Measurements from ENCODE around the gene JPH3. TPM values are rescaled to one million over a fixed set of nuclear protein-coding genes. Genes with fewer than 3 reads are reported as not detected.
A peak's percentile ranks its signal among the peaks of the same experiment; 100 is the strongest.

Gene JPH3
- polyA plus RNA-seq, 2 donors = 0.04 to 0.19 TPM

DNA sequence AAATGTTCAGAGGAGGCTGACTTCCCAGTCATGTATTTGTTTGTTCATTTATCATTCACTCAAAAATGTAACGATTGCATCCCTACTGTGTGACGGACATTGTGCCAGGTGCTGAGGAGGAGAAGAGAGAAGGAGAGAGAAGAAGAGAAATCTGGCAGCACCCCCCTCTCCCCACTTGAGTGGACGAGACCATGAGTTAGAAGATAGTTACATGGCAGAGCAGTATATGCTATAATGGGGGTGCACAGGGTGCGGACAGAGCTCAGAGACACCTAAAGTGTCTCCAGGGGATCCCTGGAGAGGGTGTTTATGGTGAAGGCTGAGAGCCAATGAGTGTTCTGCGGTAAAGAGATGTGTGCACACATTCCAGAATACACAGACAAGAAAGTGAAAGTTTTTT lies 6.6 kb upstream of the JPH3 start:
- Histone ChIP-seq H3K4me1 (ENCODE audit: control insufficient read depth in 2 of 2, insufficient read depth in 2 of 2, low read length in 1 of 2) (no peaks in the 10 kb centered on the region), H3K27me3 (ENCODE audit: control insufficient read depth in 1 of 2, insufficient read depth in 2 of 2, low read length in 2 of 2) (peaks cover 0 to 8% of the 10 kb centered on the region in 2 donors)
- 72 to 74% methylated on average over 5 of the region's 5 CpGs for WGBS, 2 donors

DNA sequence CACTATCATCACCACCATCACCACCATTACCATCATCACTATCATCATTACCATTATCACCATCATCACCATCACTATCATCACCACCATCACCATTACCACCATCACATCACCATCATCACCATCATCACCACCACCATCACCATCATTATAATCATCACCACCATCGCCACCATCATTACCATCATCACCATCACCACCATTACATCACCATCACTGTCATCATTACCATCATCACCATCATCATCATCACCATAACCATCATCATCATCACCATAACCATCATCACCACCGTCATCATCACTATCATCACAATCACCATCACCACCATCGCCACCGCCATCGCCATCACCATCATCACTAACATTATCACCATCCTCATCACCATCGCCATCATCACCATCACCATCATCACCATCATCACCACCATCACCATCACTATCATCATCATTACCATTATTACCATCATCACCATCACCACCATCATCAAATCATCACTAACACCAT lies 4.9 kb upstream of the JPH3 start:
- peaks cover 4 to 10% of the 10 kb centered on the region in 2 donors for H3K27me3 ChIP-seq (ENCODE audit: control insufficient read depth in 1 of 2, insufficient read depth in 2 of 2, low read length in 2 of 2)
- peaks cover 0 to 10% of the 10 kb centered on the region in 2 donors for H3K9me3 ChIP-seq (ENCODE audit: control insufficient read depth in 2 of 2, insufficient read depth in 1 of 2, low read depth in 1 of 2, low read length in 1 of 2)
- no peaks in the 10 kb centered on the region for H3K36me3 ChIP-seq (ENCODE audit: control insufficient read depth in 2 of 2, insufficient read depth in 2 of 2, low read length in 1 of 2)
- no peak overlapping the region for H3K4me3 ChIP-seq (ENCODE audit: low read depth in 1 of 2, low read length in 2 of 2)
- no peaks in the 10 kb centered on the region for H3K4me1 ChIP-seq (ENCODE audit: control insufficient read depth in 2 of 2, insufficient read depth in 2 of 2, low read length in 1 of 2)
- no peak overlapping the region for H3K27ac ChIP-seq (ENCODE audit: low read depth in 2 of 2, low read length in 1 of 2)
- 95 to 96% methylated on average over 6 of the region's 6 CpGs for WGBS, 2 donors

More for the DNA sequence above, 6.6 kb upstream of the JPH3 start:
- no peak overlapping the region for H3K4me3 ChIP-seq (ENCODE audit: low read depth in 1 of 2, low read length in 2 of 2)
- no peaks in the 10 kb centered on the region for H3K36me3 ChIP-seq (ENCODE audit: control insufficient read depth in 2 of 2, insufficient read depth in 2 of 2, low read length in 1 of 2)
- H3K27ac ChIP-seq (ENCODE audit: low read depth in 2 of 2, low read length in 1 of 2) = no peak overlapping the region
- H3K9me3 ChIP-seq (ENCODE audit: control insufficient read depth in 2 of 2, insufficient read depth in 1 of 2, low read depth in 1 of 2, low read length in 1 of 2) = peaks cover 0 to 10% of the 10 kb centered on the region in 2 donors

DNA sequence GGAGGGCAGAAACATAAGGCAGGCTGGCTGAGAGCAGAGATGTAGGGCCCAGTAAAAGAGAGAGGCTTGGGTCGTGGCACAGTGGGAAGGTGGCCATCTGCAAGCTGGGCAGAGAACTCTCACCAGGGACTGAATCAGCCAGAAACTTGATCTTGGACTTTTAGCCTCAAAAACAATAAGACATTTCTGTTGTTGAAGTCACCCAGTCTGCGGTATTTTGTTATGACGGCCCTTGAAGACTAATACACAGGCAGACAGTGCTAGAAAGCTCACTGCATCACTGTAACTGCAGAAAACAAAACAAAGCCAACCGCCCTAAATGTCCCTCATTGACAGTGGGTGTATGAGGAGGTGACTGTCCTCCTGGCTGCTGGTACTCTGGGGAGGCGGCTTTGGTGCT lies 3.9 kb upstream of the JPH3 start:
- Histone ChIP-seq H3K27ac (ENCODE audit: low read depth in 2 of 2, low read length in 1 of 2) (no peak overlapping the region), H3K27me3 (ENCODE audit: control insufficient read depth in 1 of 2, insufficient read depth in 2 of 2, low read length in 2 of 2) (peaks cover 4 to 19% of the 10 kb centered on the region in 2 donors)
- WGBS, 2 donors = 75 to 78% methylated on average over 5 of the region's 5 CpGs

DNA sequence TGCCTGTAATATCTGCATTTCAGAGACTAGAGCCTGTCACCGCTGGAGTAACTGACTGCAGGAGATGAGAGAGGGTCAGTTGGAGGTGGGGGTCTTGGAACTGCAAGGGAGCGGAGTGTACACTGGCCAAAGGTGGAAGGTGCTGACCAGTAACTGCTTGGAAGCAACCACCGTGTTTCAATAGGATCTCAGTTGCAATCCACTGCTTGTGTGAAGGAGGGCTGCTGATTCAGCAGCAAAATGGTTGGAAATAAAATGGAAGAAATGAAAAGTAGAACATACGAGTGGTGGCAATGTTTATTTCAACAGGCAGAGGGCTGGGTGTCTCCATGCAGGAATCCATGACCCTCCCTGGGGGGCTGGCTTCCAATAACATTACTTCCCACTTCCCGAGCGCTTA lies 2.1 kb upstream of the JPH3 start:
- peaks cover 0 to 5% of the 10 kb centered on the region in 2 donors for H3K4me1 ChIP-seq (ENCODE audit: control insufficient read depth in 2 of 2, insufficient read depth in 2 of 2, low read length in 1 of 2)
- H3K36me3 ChIP-seq (ENCODE audit: control insufficient read depth in 2 of 2, insufficient read depth in 2 of 2, low read length in 1 of 2) = no peaks in the 10 kb centered on the region
- WGBS, 2 donors = 64 to 65% methylated on average over 6 of the region's 6 CpGs
- peaks cover 0 to 7% of the 10 kb centered on the region in 2 donors for H3K9me3 ChIP-seq (ENCODE audit: control insufficient read depth in 2 of 2, insufficient read depth in 1 of 2, low read depth in 1 of 2, low read length in 1 of 2)
- H3K27me3 ChIP-seq (ENCODE audit: control insufficient read depth in 1 of 2, insufficient read depth in 2 of 2, low read length in 2 of 2) = peaks cover 4 to 32% of the 10 kb centered on the region in 2 donors
- H3K27ac ChIP-seq (ENCODE audit: low read depth in 2 of 2, low read length in 1 of 2) = no peak overlapping the region
- no peak overlapping the region for H3K4me3 ChIP-seq (ENCODE audit: low read depth in 1 of 2, low read length in 2 of 2)

More for the DNA sequence above, 3.9 kb upstream of the JPH3 start:
- Histone ChIP-seq H3K36me3 (ENCODE audit: control insufficient read depth in 2 of 2, insufficient read depth in 2 of 2, low read length in 1 of 2) (no peaks in the 10 kb centered on the region), H3K4me3 (ENCODE audit: low read depth in 1 of 2, low read length in 2 of 2) (no peak overlapping the region), H3K9me3 (ENCODE audit: control insufficient read depth in 2 of 2, insufficient read depth in 1 of 2, low read depth in 1 of 2, low read length in 1 of 2) (peaks cover 0 to 10% of the 10 kb centered on the region in 2 donors), H3K4me1 (ENCODE audit: control insufficient read depth in 2 of 2, insufficient read depth in 2 of 2, low read length in 1 of 2) (peaks cover 0 to 5% of the 10 kb centered on the region in 2 donors)

DNA sequence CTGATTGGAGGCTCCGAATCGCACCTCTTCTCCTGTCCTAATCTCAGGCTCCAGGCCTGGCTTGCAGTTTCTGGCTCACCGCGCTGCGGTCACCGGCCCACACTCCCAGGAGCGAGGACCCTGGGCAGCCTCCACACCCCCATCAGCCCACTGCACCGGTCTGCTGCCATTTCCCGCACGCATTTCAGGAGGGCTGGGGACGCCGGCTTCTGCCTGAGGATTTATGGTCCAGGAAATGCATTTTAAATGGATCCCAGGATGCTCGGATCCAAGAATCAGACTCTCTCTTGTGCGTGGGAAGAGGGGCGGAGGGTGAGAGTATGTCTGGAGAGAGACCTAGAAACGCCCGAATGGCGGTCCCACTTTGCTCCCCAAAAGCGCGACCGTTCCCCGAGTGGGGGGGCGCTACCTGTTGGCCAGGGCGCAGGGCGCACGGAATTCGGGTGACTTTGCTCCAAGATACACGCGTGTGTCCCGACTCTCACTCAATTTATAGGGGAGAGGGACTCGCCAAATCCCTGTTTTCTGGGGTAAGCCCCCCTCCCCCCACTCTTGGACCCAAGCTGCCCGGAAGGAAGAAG lies 817 bp upstream of the JPH3 start:
- H3K27ac ChIP-seq (ENCODE audit: low read depth in 2 of 2, low read length in 1 of 2) = no peak overlapping the region
- 4 to 6% methylated on average over 22 to 32 of the region's 32 CpGs for WGBS, 2 donors
- H3K4me3 ChIP-seq (ENCODE audit: low read depth in 1 of 2, low read length in 2 of 2) = peak overlapping the region in 1 of 2 donors; percentile 38
- peaks cover 7 to 37% of the 10 kb centered on the region in 2 donors for H3K27me3 ChIP-seq (ENCODE audit: control insufficient read depth in 1 of 2, insufficient read depth in 2 of 2, low read length in 2 of 2)
- H3K4me1 ChIP-seq (ENCODE audit: control insufficient read depth in 2 of 2, insufficient read depth in 2 of 2, low read length in 1 of 2) = peaks cover 0 to 5% of the 10 kb centered on the region in 2 donors
- H3K9me3 ChIP-seq (ENCODE audit: control insufficient read depth in 2 of 2, insufficient read depth in 1 of 2, low read depth in 1 of 2, low read length in 1 of 2) = peaks cover 0 to 7% of the 10 kb centered on the region in 2 donors
- no peaks in the 10 kb centered on the region for H3K36me3 ChIP-seq (ENCODE audit: control insufficient read depth in 2 of 2, insufficient read depth in 2 of 2, low read length in 1 of 2)

GRCh38 chr16:87602821-87603683 lies 744 bp downstream of the JPH3 start:
- 2 to 5% methylated on average over 60 to 97 of the region's 97 CpGs for WGBS, 2 donors
- Histone ChIP-seq H3K27me3 (ENCODE audit: control insufficient read depth in 1 of 2, insufficient read depth in 2 of 2, low read length in 2 of 2) (peaks cover 7 to 37% of the 10 kb centered on the region in 2 donors), H3K4me1 (ENCODE audit: control insufficient read depth in 2 of 2, insufficient read depth in 2 of 2, low read length in 1 of 2) (peaks cover 0 to 5% of the 10 kb centered on the region in 2 donors), H3K27ac (ENCODE audit: low read depth in 2 of 2, low read length in 1 of 2) (no peak overlapping the region), H3K36me3 (ENCODE audit: control insufficient read depth in 2 of 2, insufficient read depth in 2 of 2, low read length in 1 of 2) (no peaks in the 10 kb centered on the region), H3K9me3 (ENCODE audit: control insufficient read depth in 2 of 2, insufficient read depth in 1 of 2, low read depth in 1 of 2, low read length in 1 of 2) (peaks cover 0 to 7% of the 10 kb centered on the region in 2 donors), H3K4me3 (ENCODE audit: low read depth in 1 of 2, low read length in 2 of 2) (peak overlapping the region; percentile 18 to 38)

GRCh38 chr16:87603684-87604633 lies 1.7 kb downstream of the JPH3 start:
- WGBS, 2 donors = 12 to 13% methylated on average over 39 to 44 of the region's 44 CpGs
- Histone ChIP-seq H3K4me3 (ENCODE audit: low read depth in 1 of 2, low read length in 2 of 2) (no peak overlapping the region), H3K9me3 (ENCODE audit: control insufficient read depth in 2 of 2, insufficient read depth in 1 of 2, low read depth in 1 of 2, low read length in 1 of 2) (peaks cover 0 to 7% of the 10 kb centered on the region in 2 donors), H3K27me3 (ENCODE audit: control insufficient read depth in 1 of 2, insufficient read depth in 2 of 2, low read length in 2 of 2) (peaks cover 7 to 37% of the 10 kb centered on the region in 2 donors), H3K27ac (ENCODE audit: low read depth in 2 of 2, low read length in 1 of 2) (no peak overlapping the region), H3K36me3 (ENCODE audit: control insufficient read depth in 2 of 2, insufficient read depth in 2 of 2, low read length in 1 of 2) (no peaks in the 10 kb centered on the region), H3K4me1 (ENCODE audit: control insufficient read depth in 2 of 2, insufficient read depth in 2 of 2, low read length in 1 of 2) (peaks cover 0 to 5% of the 10 kb centered on the region in 2 donors)

DNA sequence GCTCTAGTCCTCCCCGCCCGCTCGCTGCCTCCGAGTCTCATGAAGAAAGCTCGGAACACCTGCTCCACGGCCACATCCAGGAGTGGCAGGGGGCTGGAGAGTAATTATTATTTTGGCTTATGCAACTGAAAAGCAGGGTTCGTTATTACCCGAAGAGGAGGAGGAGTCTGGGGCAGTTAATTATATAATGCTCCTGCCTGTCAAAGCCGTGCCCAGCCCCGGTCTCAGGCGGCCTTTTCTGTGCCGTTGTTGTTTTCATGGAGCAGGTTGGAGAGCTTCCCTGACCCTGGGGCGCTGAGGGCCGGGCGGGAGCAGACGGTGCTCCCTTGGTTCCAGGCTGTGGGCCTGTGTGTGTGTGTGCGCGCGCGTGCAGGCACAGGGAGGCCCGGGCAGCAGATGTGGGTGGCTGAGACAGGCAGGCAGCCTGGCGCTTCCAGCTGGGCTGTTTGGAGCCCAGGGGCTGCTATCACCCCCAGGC lies 2.4 kb downstream of the JPH3 start:
- H3K9me3 ChIP-seq (ENCODE audit: control insufficient read depth in 2 of 2, insufficient read depth in 1 of 2, low read depth in 1 of 2, low read length in 1 of 2) = peaks cover 0 to 1% of the 10 kb centered on the region in 2 donors
- no peaks in the 10 kb centered on the region for H3K36me3 ChIP-seq (ENCODE audit: control insufficient read depth in 2 of 2, insufficient read depth in 2 of 2, low read length in 1 of 2)
- H3K27me3 ChIP-seq (ENCODE audit: control insufficient read depth in 1 of 2, insufficient read depth in 2 of 2, low read length in 2 of 2) = peaks cover 7 to 36% of the 10 kb centered on the region in 2 donors
- H3K27ac ChIP-seq (ENCODE audit: low read depth in 2 of 2, low read length in 1 of 2) = no peak overlapping the region
- H3K4me1 ChIP-seq (ENCODE audit: control insufficient read depth in 2 of 2, insufficient read depth in 2 of 2, low read length in 1 of 2) = peaks cover 0 to 5% of the 10 kb centered on the region in 2 donors
- no peak overlapping the region for H3K4me3 ChIP-seq (ENCODE audit: low read depth in 1 of 2, low read length in 2 of 2)
- 62 to 66% methylated on average over 22 of the region's 22 CpGs for WGBS, 2 donors

DNA sequence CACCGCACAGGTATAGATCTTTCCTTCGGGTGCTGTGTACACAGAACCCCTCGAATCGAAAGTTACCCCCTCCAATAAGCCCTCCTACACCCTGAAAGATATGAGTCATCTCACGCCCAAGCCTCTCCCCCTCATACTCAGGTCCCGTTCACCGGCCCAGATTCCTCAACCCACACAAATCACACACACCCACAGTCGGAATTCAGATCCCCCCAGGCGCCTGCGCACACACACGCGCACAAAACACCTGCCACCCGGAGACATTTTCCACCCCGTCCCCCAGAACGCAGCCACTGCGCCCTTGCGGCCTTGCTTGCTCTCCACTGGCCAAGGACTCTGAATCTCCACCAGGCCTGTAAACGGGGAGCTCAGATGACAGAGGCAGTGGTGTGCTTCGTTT lies 4.9 kb downstream of the JPH3 start:
- Histone ChIP-seq H3K9me3 (ENCODE audit: control insufficient read depth in 2 of 2, insufficient read depth in 1 of 2, low read depth in 1 of 2, low read length in 1 of 2) (no peaks in the 10 kb centered on the region), H3K27me3 (ENCODE audit: control insufficient read depth in 1 of 2, insufficient read depth in 2 of 2, low read length in 2 of 2) (peaks cover 4 to 27% of the 10 kb centered on the region in 2 donors), H3K27ac (ENCODE audit: low read depth in 2 of 2, low read length in 1 of 2) (no peak overlapping the region), H3K36me3 (ENCODE audit: control insufficient read depth in 2 of 2, insufficient read depth in 2 of 2, low read length in 1 of 2) (no peaks in the 10 kb centered on the region), H3K4me1 (ENCODE audit: control insufficient read depth in 2 of 2, insufficient read depth in 2 of 2, low read length in 1 of 2) (peaks cover 0 to 5% of the 10 kb centered on the region in 2 donors), H3K4me3 (ENCODE audit: low read depth in 1 of 2, low read length in 2 of 2) (no peak overlapping the region)
- WGBS, 2 donors = 79 to 81% methylated on average over 19 of the region's 19 CpGs
